ENCODE measurements around the gene HDAC9.

HDAC9 gene

GRCh38 chr7:18824157-18824556 lies 328.6 kb downstream of the HDAC9 start:
- no peaks in the 10 kb centered on the region for H3F3A ChIP-seq (ENCODE audit: control insufficient read depth, insufficient read depth)
- no peaks in the 10 kb centered on the region for H3K9me2 ChIP-seq (replicated peaks; ENCODE audit: control insufficient read depth, low read length)
- H3K4me3 ChIP-seq (ENCODE audit: low read length), result no peak overlapping the region
- no peaks in the 10 kb centered on the region for H3K79me2 ChIP-seq (ENCODE audit: control insufficient read depth, low read length)
- H3K9me3 ChIP-seq (ENCODE audit: control insufficient read depth, insufficient read depth, low read length), result no peaks in the 10 kb centered on the region
- H3K36me3 ChIP-seq (ENCODE audit: control insufficient read depth, low read length), result no peaks in the 10 kb centered on the region
- H3K27ac ChIP-seq (ENCODE audit: low read depth, low read length), result no peak overlapping the region
- H4K20me1 ChIP-seq (ENCODE audit: control insufficient read depth, insufficient read depth, low read depth, low read length), result no peaks in the 10 kb centered on the region
- H3K4me2 ChIP-seq (ENCODE audit: low read length), result no peak overlapping the region
- TF ChIP-seq EZH2phosphoT487 (IDR thresholded peaks at IDR 0.05; ENCODE audit: borderline replicate concordance, low read length) (no peak), CTCF (IDR thresholded peaks at IDR 0.05; ENCODE audit: low read depth, low read length, poor library complexity, severe bottlenecking) (no peak)
- no peaks in the 10 kb centered on the region for H3K27me3 ChIP-seq (ENCODE audit: control insufficient read depth, low read length)
- no peaks in the 10 kb centered on the region for H3K4me1 ChIP-seq (ENCODE audit: control insufficient read depth, low read length)

DNA sequence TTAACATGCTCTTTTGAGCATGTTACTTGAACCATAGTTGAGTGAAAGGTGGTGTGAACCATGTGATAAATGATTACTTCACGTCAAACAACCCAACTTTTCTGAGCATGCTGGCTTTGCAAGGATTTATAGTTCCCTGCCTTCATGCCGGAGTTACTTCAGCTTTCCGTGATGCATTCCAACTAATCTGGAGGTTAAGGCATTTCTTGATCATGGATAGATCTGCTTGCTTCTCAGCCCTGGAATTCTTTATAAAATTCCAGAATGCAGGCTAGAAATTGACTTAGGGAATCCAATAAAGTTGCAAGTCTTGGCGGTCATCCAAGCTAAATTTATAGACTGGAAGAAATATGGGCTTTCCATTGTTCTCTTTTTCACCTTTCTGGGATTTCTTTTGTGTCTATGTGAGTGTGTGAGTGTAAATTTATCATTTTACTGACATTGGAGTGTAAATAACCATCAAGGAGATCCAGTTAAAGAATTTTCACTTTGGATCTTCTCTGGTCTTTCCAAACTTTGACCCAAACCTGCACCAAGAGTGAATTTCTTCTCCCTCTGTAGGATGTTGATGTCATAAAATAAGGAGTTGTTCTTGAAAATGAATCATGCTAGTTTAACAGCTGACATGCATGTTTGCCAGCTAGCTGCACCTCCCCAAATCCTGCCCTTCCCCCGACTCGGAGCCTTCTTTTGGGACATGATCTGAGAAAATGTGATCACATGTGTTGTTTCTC lies 332.9 kb downstream of the HDAC9 start:
- Histone ChIP-seq H3F3A (ENCODE audit: control insufficient read depth, insufficient read depth) (no peaks in the 10 kb centered on the region), H3K27ac (ENCODE audit: low read depth, low read length) (no peak overlapping the region), H3K27me3 (ENCODE audit: control insufficient read depth, low read length) (no peaks in the 10 kb centered on the region), H3K9me2 (replicated peaks; ENCODE audit: control insufficient read depth, low read length) (no peaks in the 10 kb centered on the region), H3K4me2 (ENCODE audit: low read length) (no peak overlapping the region), H3K79me2 (ENCODE audit: control insufficient read depth, low read length) (no peaks in the 10 kb centered on the region), H3K4me1 (ENCODE audit: control insufficient read depth, low read length) (no peaks in the 10 kb centered on the region), H4K20me1 (ENCODE audit: control insufficient read depth, insufficient read depth, low read depth, low read length) (no peaks in the 10 kb centered on the region), H3K36me3 (ENCODE audit: control insufficient read depth, low read length) (no peaks in the 10 kb centered on the region), H3K9me3 (ENCODE audit: control insufficient read depth, insufficient read depth, low read length) (no peaks in the 10 kb centered on the region), H3K4me3 (ENCODE audit: low read length) (no peak overlapping the region)
- TF ChIP-seq CTCF (IDR thresholded peaks at IDR 0.05; ENCODE audit: low read depth, low read length, poor library complexity, severe bottlenecking) (no peak), EZH2phosphoT487 (IDR thresholded peaks at IDR 0.05; ENCODE audit: borderline replicate concordance, low read length) (no peak)

- H3K36me3 ChIP-seq (ENCODE audit: control insufficient read depth, low read length), result no peaks in the 10 kb centered on the region
- no peaks in the 10 kb centered on the region for H3F3A ChIP-seq (ENCODE audit: control insufficient read depth, insufficient read depth)
- no peaks in the 10 kb centered on the region for H3K27me3 ChIP-seq (ENCODE audit: control insufficient read depth, low read length)
- no peaks in the 10 kb centered on the region for H3K79me2 ChIP-seq (ENCODE audit: control insufficient read depth, low read length)
- no peak for TF ChIP-seq CTCF (IDR thresholded peaks at IDR 0.05; ENCODE audit: low read depth, low read length, poor library complexity, severe bottlenecking)
- no peak for TF ChIP-seq EZH2phosphoT487 (IDR thresholded peaks at IDR 0.05; ENCODE audit: borderline replicate concordance, low read length)
- no peaks in the 10 kb centered on the region for H4K20me1 ChIP-seq (ENCODE audit: control insufficient read depth, insufficient read depth, low read depth, low read length)
- H3K9me2 ChIP-seq (replicated peaks; ENCODE audit: control insufficient read depth, low read length), result no peaks in the 10 kb centered on the region
- no peak overlapping the region for H3K4me2 ChIP-seq (ENCODE audit: low read length)
- no peaks in the 10 kb centered on the region for H3K4me1 ChIP-seq (ENCODE audit: control insufficient read depth, low read length)
- H3K9me3 ChIP-seq (ENCODE audit: control insufficient read depth, insufficient read depth, low read length), result no peaks in the 10 kb centered on the region
- no peak overlapping the region for H3K4me3 ChIP-seq (ENCODE audit: low read length)
- H3K27ac ChIP-seq (ENCODE audit: low read depth, low read length), result no peak overlapping the region
Observed at GRCh38 chr7:18828994-18829857, 333.7 kb downstream of the HDAC9 start.

Data from DOHH2 (cell line).